Measurements from ENCODE around the gene CCDC85C.

DNA sequence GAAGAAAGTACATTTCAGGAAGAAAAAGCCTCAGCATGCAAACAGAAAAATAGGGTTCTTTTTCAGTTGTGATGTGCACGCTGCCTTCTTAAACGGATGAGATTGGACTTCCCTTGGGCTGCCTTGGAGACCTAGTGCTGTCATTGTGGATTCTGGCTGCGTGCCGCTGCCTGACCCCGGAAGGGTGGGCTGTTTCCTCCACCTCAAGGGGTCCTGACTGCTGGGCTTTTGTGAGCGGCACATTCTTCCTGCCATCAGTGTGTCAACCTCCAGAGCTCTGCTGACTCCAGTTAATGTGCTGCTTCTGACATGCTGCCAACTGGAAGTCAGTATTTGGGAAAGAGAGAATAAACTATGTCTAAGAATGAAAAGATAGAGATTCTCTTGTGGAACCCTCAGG, 97.7 kb downstream of the CCDC85C start:
- TF ChIP-seq CTCF (IDR thresholded peaks at IDR 0.05) (no peak), EP300 (IDR thresholded peaks at IDR 0.05) (no peak)
